Upper lobe of left lung (tissue), 4 donors: ENCODE results near the gene GPC5.
"Not testable (repeated sequence)": the region's sequence is repeated elsewhere in the genome, so short reads cannot be mapped to it uniquely, and the experiment has no call there.

Experiments
- POLR2A ChIP-seq, 4 donors: fragments of 450-650 bp; IDR thresholded peaks; one replicate each; pipeline ENCODE4 v1.5.1; 2016 to 2017; ENCODE audit warnings: antibody characterized with exemption in 4 of 4, mild to moderate bottlenecking in 2 of 4
- TF ChIP-seq, protein P1 (sequence below), 6 experiments: fragments of 450-650 bp in 4 of 6; fragments of 200-600 bp in 2 of 6; sonication (generic) in 2 of 6; IDR thresholded peaks; one replicate each; pipeline ENCODE4 v1.5.1; 2016 to 2019; ENCODE audit warnings: antibody characterized with exemption in 6 of 6

DNA sequence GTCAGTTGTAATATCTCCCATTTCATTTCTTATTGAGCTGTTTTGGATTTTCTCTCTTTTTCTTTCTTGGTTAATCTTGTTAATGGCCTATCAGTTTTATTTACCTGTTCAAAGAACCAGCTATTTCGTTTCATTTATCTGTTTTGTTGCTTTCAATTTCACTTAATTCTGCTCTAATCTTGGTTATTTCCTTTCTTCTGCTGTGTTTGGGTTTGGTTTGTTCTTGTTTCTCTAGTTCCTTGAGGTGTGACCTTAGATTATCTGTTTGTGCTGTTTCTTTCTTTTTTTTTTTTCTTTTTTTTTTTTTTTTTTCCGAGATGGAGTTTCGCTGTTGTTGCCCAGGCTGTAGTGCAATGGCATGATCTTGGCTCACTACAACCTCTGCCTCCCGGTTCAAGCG, 896.1 kb downstream of the GPC5 start:
- TF ChIP-seq, protein P1, sequence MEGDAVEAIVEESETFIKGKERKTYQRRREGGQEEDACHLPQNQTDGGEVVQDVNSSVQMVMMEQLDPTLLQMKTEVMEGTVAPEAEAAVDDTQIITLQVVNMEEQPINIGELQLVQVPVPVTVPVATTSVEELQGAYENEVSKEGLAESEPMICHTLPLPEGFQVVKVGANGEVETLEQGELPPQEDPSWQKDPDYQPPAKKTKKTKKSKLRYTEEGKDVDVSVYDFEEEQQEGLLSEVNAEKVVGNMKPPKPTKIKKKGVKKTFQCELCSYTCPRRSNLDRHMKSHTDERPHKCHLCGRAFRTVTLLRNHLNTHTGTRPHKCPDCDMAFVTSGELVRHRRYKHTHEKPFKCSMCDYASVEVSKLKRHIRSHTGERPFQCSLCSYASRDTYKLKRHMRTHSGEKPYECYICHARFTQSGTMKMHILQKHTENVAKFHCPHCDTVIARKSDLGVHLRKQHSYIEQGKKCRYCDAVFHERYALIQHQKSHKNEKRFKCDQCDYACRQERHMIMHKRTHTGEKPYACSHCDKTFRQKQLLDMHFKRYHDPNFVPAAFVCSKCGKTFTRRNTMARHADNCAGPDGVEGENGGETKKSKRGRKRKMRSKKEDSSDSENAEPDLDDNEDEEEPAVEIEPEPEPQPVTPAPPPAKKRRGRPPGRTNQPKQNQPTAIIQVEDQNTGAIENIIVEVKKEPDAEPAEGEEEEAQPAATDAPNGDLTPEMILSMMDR (IDR thresholded peaks at IDR 0.05), result not testable (repeated sequence)
- not testable (repeated sequence) for TF ChIP-seq POLR2A (IDR thresholded peaks at IDR 0.05)
